Rectal smooth muscle tissue (tissue), 1 donor: ENCODE measurements around the gene SGMS1.

Experiments used
- H3K27ac ChIP-seq: one replicate; pipeline ENCODE4 v1.7.0; 2013; ENCODE audit warnings: low read depth, low read length, inconsistent platforms
- H3K27me3 ChIP-seq: one replicate; pipeline ENCODE4 v1.7.0; 2013; ENCODE audit warnings: low read length; ENCODE audit not compliant: control insufficient read depth, insufficient read depth
- H3K36me3 ChIP-seq: one replicate; pipeline ENCODE4 v1.7.0; 2013; ENCODE audit warnings: low read length; ENCODE audit not compliant: control insufficient read depth, insufficient read depth
- H3K4me1 ChIP-seq: one replicate; pipeline ENCODE4 v1.7.0; 2013; ENCODE audit warnings: low read length; ENCODE audit not compliant: control insufficient read depth, insufficient read depth
- H3K4me3 ChIP-seq: one replicate; pipeline ENCODE4 v1.7.0; 2013; ENCODE audit warnings: low read length
- H3K9ac ChIP-seq: one replicate; pipeline ENCODE4 v1.7.0; 2013; ENCODE audit warnings: low read length

Gene SGMS1

DNA sequence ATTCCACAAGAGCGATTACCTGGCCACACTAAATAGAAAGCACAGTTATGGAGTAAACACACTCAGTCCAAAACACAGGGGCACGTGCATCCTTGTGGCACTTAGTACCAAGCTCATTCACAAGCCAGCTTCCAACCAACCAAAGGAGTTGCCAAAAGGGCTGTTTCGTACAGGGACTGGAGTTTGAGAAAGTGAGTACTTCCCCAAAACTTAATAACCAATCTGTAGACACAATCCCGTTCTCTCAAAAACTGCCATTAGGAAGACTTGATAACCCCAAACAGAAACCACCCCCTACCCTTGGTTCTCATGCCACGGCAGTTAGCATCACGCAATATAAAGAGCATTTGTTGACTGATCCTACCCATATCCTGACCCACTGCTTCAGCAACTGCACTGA is 206.3 kb downstream of the SGMS1 start:
- H3K36me3 ChIP-seq: no peaks in the 10 kb centered on the region
- H3K4me3 ChIP-seq: peak overlapping the region; percentile 71
- no peaks in the 10 kb centered on the region for H3K27me3 ChIP-seq
- peaks cover 7% of the 10 kb centered on the region for H3K4me1 ChIP-seq
- H3K27ac ChIP-seq: peak overlapping the region; percentile 69
- H3K9ac ChIP-seq: peak overlapping the region; percentile 38

DNA sequence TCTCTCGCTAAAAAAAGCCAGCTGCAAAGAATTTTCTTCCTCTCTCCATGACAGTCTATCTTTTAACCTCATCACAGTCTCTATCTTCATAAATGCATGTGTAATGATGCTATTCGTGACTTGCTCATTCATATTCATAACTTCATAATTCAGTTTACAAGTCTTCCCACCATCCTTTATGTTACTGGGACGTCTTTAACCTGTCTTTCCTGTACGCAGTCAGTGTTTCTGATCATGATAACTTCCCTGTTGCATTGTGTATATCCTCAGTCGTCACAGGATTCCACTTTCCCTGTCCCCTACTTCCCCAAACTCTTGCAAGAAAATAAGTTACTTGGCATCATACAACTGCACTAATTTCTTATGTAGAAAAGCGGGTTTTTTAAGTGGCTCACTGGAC is 206.9 kb downstream of the SGMS1 start:
- Histone ChIP-seq H3K4me1 (peaks cover 7% of the 10 kb centered on the region), H3K4me3 (peak overlapping the region; percentile 1), H3K27ac (no peak overlapping the region), H3K9ac (no peak overlapping the region), H3K27me3 (no peaks in the 10 kb centered on the region), H3K36me3 (no peaks in the 10 kb centered on the region)

DNA sequence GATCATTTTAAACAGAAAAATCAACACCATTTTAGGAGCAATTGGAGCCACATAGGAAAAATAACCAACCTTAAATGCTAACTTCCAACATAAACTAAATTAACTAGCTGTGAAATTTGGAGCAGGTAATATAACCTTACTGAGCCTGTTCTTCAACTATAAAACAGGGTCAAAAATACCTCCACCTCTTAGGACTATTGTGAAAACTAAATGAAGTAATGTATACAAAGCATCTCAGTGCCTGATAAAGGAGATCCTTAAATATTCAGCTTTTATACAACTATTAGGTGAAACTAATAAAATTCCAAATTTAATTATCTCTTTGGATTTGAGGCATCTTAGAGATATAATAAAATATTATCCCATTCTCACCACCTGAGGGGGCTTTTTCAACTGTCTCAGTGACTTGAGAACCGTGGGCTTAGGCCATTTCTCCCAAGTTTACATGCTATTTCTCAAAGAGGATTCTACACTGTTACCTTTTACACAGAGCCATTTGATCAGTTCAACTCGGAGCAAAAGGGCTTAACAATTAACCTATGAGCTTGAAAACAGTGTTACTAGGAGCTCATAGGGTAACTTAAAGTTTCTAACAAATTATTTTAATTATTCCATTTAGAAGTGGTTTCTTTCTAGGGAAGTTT is 207.5 kb downstream of the SGMS1 start:
- peaks cover 7% of the 10 kb centered on the region for H3K4me1 ChIP-seq
- no peak overlapping the region for H3K27ac ChIP-seq

DNA sequence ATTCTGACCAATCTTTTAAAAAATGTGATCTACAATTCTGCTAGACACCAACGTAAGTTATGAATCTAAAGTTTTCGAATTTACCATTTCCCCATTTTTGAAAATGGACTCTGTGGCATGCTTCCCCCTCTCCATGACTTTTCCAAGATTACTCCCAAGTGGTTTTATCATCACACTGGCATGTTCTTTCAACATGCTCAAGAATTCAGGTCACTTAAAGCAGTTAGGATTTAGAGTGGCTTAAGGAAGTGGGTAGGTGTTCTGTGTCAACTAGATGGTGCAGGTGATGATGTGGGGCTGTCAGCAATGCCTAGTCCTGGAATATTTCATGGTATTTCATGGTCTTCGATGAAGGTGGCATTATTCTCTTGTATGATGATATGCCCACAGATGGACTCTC is 208.5 kb downstream of the SGMS1 start:
- Histone ChIP-seq H3K36me3 (no peaks in the 10 kb centered on the region), H3K27ac (no peak overlapping the region), H3K9ac (no peak overlapping the region), H3K4me3 (no peak overlapping the region), H3K27me3 (no peaks in the 10 kb centered on the region), H3K4me1 (peaks cover 7% of the 10 kb centered on the region)

More for the DNA sequence above, 207.5 kb downstream of the SGMS1 start:
- H3K9ac ChIP-seq: no peak overlapping the region
- H3K4me3 ChIP-seq: peak overlapping the region; percentile 10
- no peaks in the 10 kb centered on the region for H3K27me3 ChIP-seq
- no peaks in the 10 kb centered on the region for H3K36me3 ChIP-seq

DNA sequence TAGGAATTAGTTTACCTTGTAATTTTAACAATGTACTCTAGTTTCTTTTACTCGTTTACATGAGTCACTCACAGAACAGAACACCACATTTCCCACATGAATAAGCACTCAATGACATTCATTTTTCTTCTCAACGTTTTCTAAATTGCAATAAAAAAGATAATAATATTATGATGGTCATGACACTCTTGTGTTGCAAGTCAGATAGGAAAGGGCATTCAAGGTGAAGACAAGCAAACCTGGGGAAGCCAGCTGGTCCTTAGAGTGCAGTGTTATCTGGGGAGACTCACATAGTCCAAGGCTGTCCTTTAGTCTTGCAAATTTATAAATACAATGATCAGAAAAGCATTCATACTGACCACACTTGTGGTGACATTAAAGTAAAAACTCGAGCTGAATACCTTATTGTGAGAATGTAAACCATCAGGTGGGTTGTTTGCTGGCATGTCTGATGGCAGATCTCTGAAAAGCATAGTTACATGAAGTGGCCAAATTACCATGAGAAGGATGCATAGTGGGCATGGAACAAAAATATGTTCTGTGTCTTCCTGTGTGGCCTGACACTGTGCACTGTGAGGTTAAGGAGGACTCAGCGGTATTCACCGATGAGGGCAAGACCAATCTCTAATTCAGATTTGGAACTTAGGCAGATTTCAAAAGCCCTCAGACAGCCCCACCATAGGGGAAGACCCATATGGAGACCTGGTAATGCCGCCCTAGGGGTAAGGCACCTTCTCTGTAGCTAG is 213.5 kb downstream of the SGMS1 start:
- no peaks in the 10 kb centered on the region for H3K36me3 ChIP-seq
- H3K4me3 ChIP-seq: no peak overlapping the region
- H3K4me1 ChIP-seq: no peaks in the 10 kb centered on the region
- H3K9ac ChIP-seq: no peak overlapping the region
- H3K27ac ChIP-seq: no peak overlapping the region
- no peaks in the 10 kb centered on the region for H3K27me3 ChIP-seq

DNA sequence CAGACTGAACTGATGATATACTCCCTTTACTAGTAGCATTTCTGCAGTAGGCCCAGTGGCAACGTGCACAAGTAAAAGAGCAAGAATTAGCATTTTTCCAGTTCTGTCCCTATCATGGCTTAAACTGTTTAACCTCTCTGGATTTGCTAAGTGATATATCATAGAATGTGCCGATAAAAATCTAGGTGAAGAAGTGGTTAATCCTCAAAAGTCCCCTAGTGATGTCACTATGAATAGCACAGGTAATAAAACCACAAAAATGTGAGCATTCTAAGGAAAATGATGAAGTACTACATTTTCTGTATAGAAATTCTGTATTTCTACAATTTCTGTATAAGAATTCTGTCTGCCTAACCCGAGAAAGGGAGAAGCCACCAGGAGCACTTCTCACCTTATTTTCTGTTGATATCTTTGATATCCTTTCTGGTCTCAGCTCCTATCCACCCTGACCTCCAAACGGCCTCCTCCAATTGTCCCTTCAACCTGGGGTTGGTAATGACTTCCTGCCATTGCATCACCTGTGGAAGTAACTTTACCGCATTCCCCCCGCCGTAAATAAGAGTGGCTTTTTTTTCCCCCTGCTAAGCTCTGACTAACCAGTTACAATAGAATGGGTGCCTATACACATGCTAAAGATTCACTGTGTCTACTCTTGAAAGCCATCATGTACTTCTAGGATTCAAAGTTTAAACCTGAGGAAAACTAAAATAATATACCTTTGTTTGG is 216.5 kb downstream of the SGMS1 start:
- H3K27ac ChIP-seq: no peak overlapping the region
- H3K4me1 ChIP-seq: no peaks in the 10 kb centered on the region
- H3K9ac ChIP-seq: no peak overlapping the region
- H3K4me3 ChIP-seq: no peak overlapping the region
- H3K36me3 ChIP-seq: no peaks in the 10 kb centered on the region
- no peaks in the 10 kb centered on the region for H3K27me3 ChIP-seq

DNA sequence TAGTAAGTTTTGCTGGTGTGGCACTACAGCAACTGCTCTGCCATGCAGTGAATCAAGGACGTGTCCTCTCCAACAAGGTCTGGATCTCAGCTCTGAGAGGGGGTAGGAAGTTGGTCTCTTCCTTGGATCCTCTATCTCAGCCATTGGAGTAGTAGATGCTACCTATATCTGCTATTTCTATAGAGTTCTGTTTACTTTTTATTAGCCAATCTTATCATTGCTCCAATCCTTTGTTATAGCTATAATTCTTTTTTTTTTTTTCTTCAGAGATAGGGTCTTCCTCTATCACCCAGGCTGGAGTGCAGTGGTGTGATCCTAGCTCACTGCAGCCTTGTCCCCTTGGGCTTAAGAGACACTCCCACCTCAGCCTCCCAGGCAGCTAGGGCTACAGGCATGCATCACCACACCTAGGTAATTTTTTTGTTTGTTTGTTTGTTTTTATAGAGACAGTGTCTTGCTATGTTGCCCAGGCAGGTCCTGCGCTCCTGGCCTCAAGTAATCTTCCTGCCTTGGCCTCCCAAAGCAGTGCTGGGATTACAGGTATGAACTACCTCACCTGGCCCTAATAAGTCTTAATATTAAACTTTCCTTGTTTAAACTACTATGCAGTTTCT is 217.2 kb downstream of the SGMS1 start:
- Histone ChIP-seq H3K4me1 (no peaks in the 10 kb centered on the region), H3K27ac (no peak overlapping the region), H3K36me3 (no peaks in the 10 kb centered on the region), H3K27me3 (no peaks in the 10 kb centered on the region), H3K9ac (no peak overlapping the region), H3K4me3 (no peak overlapping the region)

DNA sequence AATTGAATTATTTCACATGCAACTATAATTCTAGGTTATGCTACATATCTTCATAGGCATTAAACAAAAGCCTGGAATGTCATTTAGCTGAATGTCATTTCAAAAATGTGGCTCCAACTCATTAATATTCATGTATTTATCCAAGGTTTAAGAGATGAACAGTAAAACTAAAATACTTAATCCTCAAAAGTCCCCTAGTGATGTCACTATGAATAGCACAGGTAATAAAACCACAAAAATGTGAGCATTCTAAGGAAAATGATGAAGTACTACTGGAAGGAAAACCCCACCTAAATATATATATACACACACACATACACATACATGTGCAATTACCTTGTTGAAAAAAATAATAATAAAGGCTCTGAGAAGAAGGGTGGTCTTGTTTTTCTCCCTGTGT is 218.0 kb downstream of the SGMS1 start:
- no peak overlapping the region for H3K27ac ChIP-seq
- no peak overlapping the region for H3K4me3 ChIP-seq
- H3K36me3 ChIP-seq: no peaks in the 10 kb centered on the region
- H3K9ac ChIP-seq: no peak overlapping the region
- no peaks in the 10 kb centered on the region for H3K4me1 ChIP-seq
- no peaks in the 10 kb centered on the region for H3K27me3 ChIP-seq

DNA sequence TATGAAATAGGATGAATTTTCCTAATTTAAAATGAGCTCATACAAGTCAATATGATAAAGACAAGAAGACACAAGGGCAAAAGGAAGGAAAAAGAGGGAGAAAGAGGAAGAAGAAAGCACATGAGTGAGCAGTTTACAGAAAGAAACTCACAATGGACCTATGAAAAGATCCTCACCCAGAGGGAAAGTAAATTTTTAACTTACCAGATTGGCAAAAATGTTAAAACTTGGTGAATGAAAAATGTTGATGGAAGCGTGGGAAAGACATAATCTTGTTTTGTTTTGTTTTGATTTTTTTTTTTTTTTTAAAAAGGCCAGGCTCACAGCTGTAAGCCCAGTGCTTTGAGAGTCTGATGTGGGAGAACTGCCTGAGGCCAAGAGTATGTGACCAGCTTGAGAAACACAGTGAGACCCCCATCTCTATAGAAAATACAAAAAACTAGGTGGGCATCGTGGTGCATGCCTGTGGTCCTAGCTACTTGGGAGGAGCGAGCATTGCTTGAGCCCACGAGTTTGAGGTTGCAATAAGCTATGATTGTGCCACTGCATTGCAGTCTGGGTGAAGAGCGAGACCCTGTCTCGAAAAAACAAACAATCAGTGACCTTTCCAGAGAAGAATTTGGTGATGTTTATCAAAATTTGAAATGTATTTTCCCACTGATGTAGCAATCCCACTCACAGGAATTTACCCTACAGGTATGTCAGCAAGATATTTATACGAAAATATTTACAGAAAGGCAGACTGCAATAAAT is 219.6 kb downstream of the SGMS1 start:
- Histone ChIP-seq H3K4me1 (no peaks in the 10 kb centered on the region), H3K4me3 (no peak overlapping the region), H3K27ac (no peak overlapping the region), H3K36me3 (no peaks in the 10 kb centered on the region), H3K9ac (no peak overlapping the region), H3K27me3 (no peaks in the 10 kb centered on the region)

DNA sequence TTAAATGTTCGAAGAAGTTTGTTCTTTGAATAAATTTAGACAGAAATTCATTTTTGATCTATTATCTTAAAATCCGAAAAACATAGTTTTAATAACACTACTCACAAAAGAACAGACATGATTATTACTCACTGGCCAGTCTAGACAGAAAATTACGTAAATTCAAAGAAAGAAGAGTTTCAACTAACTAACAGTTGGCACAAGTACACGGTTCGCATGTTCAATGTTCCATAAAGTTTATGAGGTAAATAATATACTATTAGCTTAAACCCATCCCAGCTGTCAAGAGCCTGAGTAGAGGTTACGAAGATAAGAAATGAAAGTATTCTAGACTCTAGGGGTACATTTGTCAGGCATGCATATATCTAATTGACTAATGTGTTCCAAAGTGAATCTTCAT is 220.7 kb downstream of the SGMS1 start:
- Histone ChIP-seq H3K9ac (no peak overlapping the region), H3K4me1 (no peaks in the 10 kb centered on the region), H3K4me3 (no peak overlapping the region), H3K36me3 (no peaks in the 10 kb centered on the region), H3K27ac (no peak overlapping the region), H3K27me3 (no peaks in the 10 kb centered on the region)

DNA sequence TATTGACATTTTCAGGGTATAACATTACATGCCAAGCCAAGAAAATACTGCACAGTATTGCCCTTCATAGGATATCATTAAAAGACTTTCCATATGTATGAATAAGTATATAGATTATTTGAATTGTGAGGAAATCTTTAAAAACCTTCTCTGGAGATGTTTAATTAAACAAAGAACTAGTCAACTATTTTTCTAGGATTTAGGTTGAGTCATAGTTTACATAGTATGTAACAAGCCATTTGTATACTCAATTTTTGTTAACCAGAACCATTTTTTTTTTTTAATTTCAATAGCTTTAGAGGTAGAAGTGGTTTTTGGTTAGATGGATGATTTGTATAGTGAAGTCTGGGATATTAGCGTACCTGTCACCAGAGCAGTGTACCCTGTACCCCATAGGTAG is 221.3 kb downstream of the SGMS1 start:
- H3K4me1 ChIP-seq: no peaks in the 10 kb centered on the region
- H3K4me3 ChIP-seq: no peak overlapping the region
- no peaks in the 10 kb centered on the region for H3K27me3 ChIP-seq
- H3K27ac ChIP-seq: no peak overlapping the region
- H3K9ac ChIP-seq: no peak overlapping the region
- H3K36me3 ChIP-seq: no peaks in the 10 kb centered on the region

DNA sequence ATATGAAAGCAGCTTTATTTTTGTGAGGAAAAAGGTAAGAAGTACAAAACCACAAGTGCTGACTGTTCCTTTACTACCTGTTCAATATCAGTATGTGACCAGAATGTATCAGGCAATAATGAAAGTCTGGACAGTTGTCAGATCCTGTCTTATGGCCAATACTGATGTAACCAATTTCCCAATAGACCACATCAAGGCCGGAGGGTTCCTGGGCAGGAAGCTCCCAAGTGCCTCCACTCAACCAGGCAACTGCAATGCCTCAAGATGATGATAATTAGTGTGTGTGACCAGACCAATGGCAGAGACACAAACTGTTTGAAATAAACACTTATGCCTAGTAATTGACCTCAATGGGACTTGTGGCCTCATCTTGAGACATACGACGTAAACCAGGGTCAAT is 223.1 kb downstream of the SGMS1 start:
- Histone ChIP-seq H3K4me3 (no peak overlapping the region), H3K36me3 (no peaks in the 10 kb centered on the region), H3K9ac (no peak overlapping the region), H3K4me1 (no peaks in the 10 kb centered on the region), H3K27me3 (no peaks in the 10 kb centered on the region), H3K27ac (no peak overlapping the region)
